ENCODE results near the gene DCLK3. TPM values are rescaled to one million over a fixed set of nuclear protein-coding genes. Genes with fewer than 3 reads are reported as not detected.
A peak's percentile ranks its signal among the peaks of the same experiment; 100 is the strongest.

The DCLK3 gene
- total and polyA plus RNA-seq, 2 of the 4 experiments (the other 2 are of a cell fraction) = not detected

- Histone ChIP-seq H3K4ac (ENCODE audit: low read depth, low read length) (peak overlapping the region; percentile 91), H3K4me3 (ENCODE audit: insufficient read depth, low read depth, low read length) (no peak overlapping the region), H3K56ac (ENCODE audit: extremely low read depth, insufficient read depth, low read length) (peak overlapping the region; percentile 94), H2AK5ac (ENCODE audit: low read depth, low read length) (peak overlapping the region; percentile 54; the same call in 1 of the 2 replicates), H3K4me2 (ENCODE audit: low read depth, low read length) (no peak overlapping the region; the same call in 1 of the 2 replicates), H3K18ac (ENCODE audit: low read depth, low read length) (peak overlapping the region; percentile 42), H3K23ac (ENCODE audit: low read depth, low read length) (peak overlapping the region; percentile 61), H3K9me3 (ENCODE audit: control insufficient read depth, insufficient read depth, low read length) (no peaks in the 10 kb centered on the region; the same call in 1 of the 2 replicates), H3K36me3 (ENCODE audit: control insufficient read depth, insufficient read depth, low read length) (no peaks in the 10 kb centered on the region), H2BK20ac (ENCODE audit: low read depth, low read length) (peak overlapping the region; percentile 95), H3K9me1 (ENCODE audit: insufficient read depth, low read length) (no peaks in the 10 kb centered on the region), H3K27ac (ENCODE audit: insufficient read depth, low read length) (peak overlapping the region; percentile 86), H4K5ac (ENCODE audit: low read depth, low read length) (peak overlapping the region; percentile 84), H3K14ac (replicated peaks; ENCODE audit: low read depth, low read length) (peak overlapping the region; percentile 97), H2BK5ac (ENCODE audit: low read depth, low read length, poor library complexity, severe bottlenecking) (peak overlapping the region; percentile 88), H3K79me1 (ENCODE audit: low read depth in 1 of 2, low read length in 2 of 2) (no peaks in the 10 kb centered on the region), H4K20me1 (ENCODE audit: insufficient read depth, low read length) (no peaks in the 10 kb centered on the region), H3K9ac (ENCODE audit: low read depth, low read length) (peak overlapping the region; percentile 39), H4K8ac (ENCODE audit: low read depth in 2 of 2, low read length in 2 of 2) (peak overlapping the region; percentile 94 to 95), H2BK120ac (ENCODE audit: low read depth, low read length) (peak overlapping the region; percentile 97), H4K91ac (ENCODE audit: insufficient read depth, low read depth, low read length) (peak overlapping the region; percentile 97), H3K4me1 (ENCODE audit: control insufficient read depth, insufficient read depth, low read length) (peaks cover 2% of the 10 kb centered on the region; the same call in 1 of the 2 replicates), H2AK9ac (replicated peaks; ENCODE audit: low read depth, low read length, poor library complexity) (peak overlapping the region; percentile 74), H2AFZ (replicated peaks; ENCODE audit: low read length, poor library complexity) (peak overlapping the region; percentile 69), H3K27me3 (ENCODE audit: control insufficient read depth, insufficient read depth, low read length) (no peaks in the 10 kb centered on the region), H2BK15ac (ENCODE audit: low read depth, low read length) (peak overlapping the region; percentile 99)
- dilution Hi-C loops (cut with HindIII; ENCODE audit: low sequenced_read_pairs, unreplicated experiment) = no loop called here
- intact Hi-C loops (cut with micrococcal nuclease) = no loop called here
- CTCF ChIA-PET = no interaction called here
- DNase-seq = peak; percentile 95
- in situ Hi-C loops (cut with MboI; ENCODE audit: low sequenced_read_pairs) = no loop called here
- POLR2A ChIA-PET (ENCODE audit: unreplicated experiment) = no interaction called here
- BruUV-seq (replicated peaks) = no TSS peak
- no CpG with 5 or more reads among the region's 1 CpG for WGBS, 2 experiments (ENCODE audit: extremely low coverage in 2 of 2, insufficient read length in 1 of 2)
- peak; percentile 93 for ATAC-seq (ENCODE audit: low read depth)
- peak; percentile 37 for TF ChIP-seq RCOR1 (IDR thresholded peaks at IDR 0.05; ENCODE audit: insufficient replicate concordance, low read length)
- TF ChIP-seq MAFK (IDR thresholded peaks at IDR 0.05; ENCODE audit: low read depth, low read length) = 0 out of 2 replicates have a peak, but pooled peaks have one; percentile 6
- peak; percentile 65 for TF ChIP-seq NFE2L2 (IDR thresholded peaks at IDR 0.05; ENCODE audit: low read depth, low read length)
- TF ChIP-seq CEBPB (IDR thresholded peaks at IDR 0.05; ENCODE audit: low read depth, low read length) = peak; percentile 98
- TF ChIP-seq CTCF (conservative IDR thresholded peaks at IDR 0.05; ENCODE audit: low read depth, low read length) = no peak
- TF ChIP-seq RFX5 (IDR thresholded peaks at IDR 0.05; ENCODE audit: low read depth, low read length) = no peak
- TF ChIP-seq MAZ (IDR thresholded peaks at IDR 0.05; ENCODE audit: borderline replicate concordance, low read depth, low read length) = no peak
- no peak for TF ChIP-seq RAD21 (IDR thresholded peaks at IDR 0.05; ENCODE audit: low read length)
- peak; percentile 87 for TF ChIP-seq FOS (IDR thresholded peaks at IDR 0.05; ENCODE audit: low read depth, low read length)
- TF ChIP-seq, protein P1, sequence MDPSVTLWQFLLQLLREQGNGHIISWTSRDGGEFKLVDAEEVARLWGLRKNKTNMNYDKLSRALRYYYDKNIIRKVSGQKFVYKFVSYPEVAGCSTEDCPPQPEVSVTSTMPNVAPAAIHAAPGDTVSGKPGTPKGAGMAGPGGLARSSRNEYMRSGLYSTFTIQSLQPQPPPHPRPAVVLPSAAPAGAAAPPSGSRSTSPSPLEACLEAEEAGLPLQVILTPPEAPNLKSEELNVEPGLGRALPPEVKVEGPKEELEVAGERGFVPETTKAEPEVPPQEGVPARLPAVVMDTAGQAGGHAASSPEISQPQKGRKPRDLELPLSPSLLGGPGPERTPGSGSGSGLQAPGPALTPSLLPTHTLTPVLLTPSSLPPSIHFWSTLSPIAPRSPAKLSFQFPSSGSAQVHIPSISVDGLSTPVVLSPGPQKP (IDR thresholded peaks at IDR 0.05; ENCODE audit: borderline replicate concordance, low read depth, low read length) = no peak
- TF ChIP-seq BHLHE40 (IDR thresholded peaks at IDR 0.05; ENCODE audit: low read depth, low read length) = peak; percentile 9; the same call in 1 of the 2 replicates
- TF ChIP-seq CHD1 (IDR thresholded peaks at IDR 0.05; ENCODE audit: low read depth, low read length) = no peak
- TF ChIP-seq POLR2A (IDR thresholded peaks at IDR 0.05; ENCODE audit: low read depth, low read length) = 0 out of 2 replicates have a peak, but pooled peaks have one; percentile 28
- TF ChIP-seq SMC3 (IDR thresholded peaks at IDR 0.05; ENCODE audit: low read depth, low read length) = no peak
- no peak for TF ChIP-seq MXI1 (IDR thresholded peaks at IDR 0.05; ENCODE audit: borderline replicate concordance, low read depth, low read length)
Measured at GRCh38 chr3:36679384-36680200, 84.8 kb downstream of the DCLK3 start.
